Activated B cell treated with CpG ODN at 0.5 μM for 24 hours (primary cell): ENCODE data around the gene CRY1. TPM values are rescaled to one million over a fixed set of nuclear protein-coding genes. Genes with fewer than 3 reads are reported as not detected.

Experiments used
- ATAC-seq: fragments of 200-7000 bp; cut with Tn5 transposase; one replicate; pipeline ENCODE4 v1.10.0; 2021; ENCODE audit warnings: low read depth, mild to moderate bottlenecking, moderate library complexity
- CTCF ChIA-PET: fragments of 350-600 bp; sonication (Branson Sonifier 250); formaldehyde crosslinking; loops from one replicate; lab custom pipeline; 2021; ENCODE audit warnings: antibody characterized with exemption; lab: Charles Lee
- POLR2A ChIA-PET: fragments of 350-600 bp; sonication (Branson Sonifier 250); formaldehyde crosslinking; loops from one replicate; lab custom pipeline; 2021; ENCODE audit warnings: antibody characterized with exemption; lab: Charles Lee
- DNase-seq: peaks from one replicate; pipeline ENCODE4 v3.0.0; 2022
- H3K27ac Mint-ChIP-seq: one replicate; pipeline ENCODE4 v1.8.0; 2020; ENCODE audit warnings: mixed read lengths
- H3K27me3 Mint-ChIP-seq: one replicate; pipeline ENCODE4 v1.8.0; 2021; ENCODE audit warnings: mixed read lengths
- H3K36me3 Mint-ChIP-seq: one replicate; pipeline ENCODE4 v1.8.0; 2021; ENCODE audit warnings: low read depth, mixed read lengths
- H3K4me1 Mint-ChIP-seq: one replicate; pipeline ENCODE4 v1.8.0; 2021; ENCODE audit warnings: mixed read lengths
- H3K4me3 Mint-ChIP-seq: one replicate; pipeline ENCODE4 v1.8.0; 2020; ENCODE audit warnings: mild to moderate bottlenecking, mixed read lengths
- H3K9me3 Mint-ChIP-seq: one replicate; pipeline ENCODE4 v1.8.0; 2020; ENCODE audit warnings: mixed read lengths
- CTCF ChIP-seq: fragments of 200-600 bp; IDR thresholded peaks from one replicate; pipeline ENCODE4 v1.8.0; 2022; ENCODE audit warnings: antibody characterized with exemption, mild to moderate bottlenecking
- intact Hi-C: fragments of 100-400 bp; cut with micrococcal nuclease; formaldehyde crosslinking; loops from one replicate; pipeline ENCODE4 v1.15.1; 2024
- total RNA-seq: library from RNA; stranded (reverse); gene quantifications from 2 replicates; pipeline ENCODE4 v1.2.3, GENCODE V29; 2022

CRY1 gene
- total RNA-seq, 1 donor from 2014 or later = 7.1 TPM

- peaks cover 16% of the 10 kb centered on the region for H3K4me1 Mint-ChIP-seq
- POLR2A ChIA-PET = no interaction called here
- no peaks in the 10 kb centered on the region for H3K27me3 Mint-ChIP-seq
Measured at GRCh38 chr12:106975098-106975497, 118.3 kb downstream of the CRY1 start.

GRCh38 chr12:106974511-106974910 lies 118.8 kb downstream of the CRY1 start:
- Mint-ChIP-seq H3K27ac (no peak overlapping the region), H3K9me3 (no peaks in the 10 kb centered on the region), H3K36me3 (peaks cover 19% of the 10 kb centered on the region), H3K4me1 (peaks cover 16% of the 10 kb centered on the region), H3K27me3 (no peaks in the 10 kb centered on the region), H3K4me3 (no peak overlapping the region)
- ChIA-PET POLR2A (interaction anchor here (1.2 kb wide), 1 partner anchor 19 kb away, joined by 4 read pairs; the partner anchor contains the start of gene TMEM263), CTCF (no interaction called here)
- ATAC-seq (peak; percentile 47), DNase-seq (no peak)
- no peak for TF ChIP-seq CTCF
- intact Hi-C loops = no loop called here

More at GRCh38 chr12:106975098-106975497, 118.3 kb downstream of the CRY1 start:
- no peak for TF ChIP-seq CTCF
- Mint-ChIP-seq H3K9me3 (no peaks in the 10 kb centered on the region), H3K4me3 (no peak overlapping the region), H3K36me3 (peaks cover 15% of the 10 kb centered on the region), H3K27ac (no peak overlapping the region)
- intact Hi-C loops = no loop called here
- no peak for ATAC-seq
- no peak for DNase-seq
- CTCF ChIA-PET = no interaction called here

GRCh38 chr12:106973545-106973944 lies 119.8 kb downstream of the CRY1 start:
- no peaks in the 10 kb centered on the region for H3K27me3 Mint-ChIP-seq
- H3K4me3 Mint-ChIP-seq = no peak overlapping the region
- intact Hi-C loops = loop anchor here (2.0 kb wide), 1 partner anchor 17 kb away; no protein-coding TSS in a partner anchor
- no peaks in the 10 kb centered on the region for H3K9me3 Mint-ChIP-seq
- H3K36me3 Mint-ChIP-seq = peaks cover 22% of the 10 kb centered on the region
- no peak overlapping the region for H3K27ac Mint-ChIP-seq
- DNase-seq (no peak), ATAC-seq (no peak)
- TF ChIP-seq CTCF = no peak
- H3K4me1 Mint-ChIP-seq = peaks cover 16% of the 10 kb centered on the region
- POLR2A ChIA-PET = interaction anchor here (0.7 to 1.2 kb wide), 2 partner anchors 11 to 18 kb away, joined by 4 to 9 read pairs; partner anchors contain the start of gene TMEM263
- CTCF ChIA-PET = no interaction called here

GRCh38 chr12:106971065-106971464 lies 122.3 kb downstream of the CRY1 start:
- H3K9me3 Mint-ChIP-seq = no peaks in the 10 kb centered on the region
- peaks cover 35% of the 10 kb centered on the region for H3K36me3 Mint-ChIP-seq
- ATAC-seq = no peak
- CTCF ChIA-PET = no interaction called here
- no peaks in the 10 kb centered on the region for H3K27me3 Mint-ChIP-seq
- DNase-seq = no peak
- TF ChIP-seq CTCF = no peak
- POLR2A ChIA-PET = no interaction called here
- no peak overlapping the region for H3K4me3 Mint-ChIP-seq
- intact Hi-C loops = no loop called here
- no peak overlapping the region for H3K27ac Mint-ChIP-seq
- H3K4me1 Mint-ChIP-seq = peaks cover 16% of the 10 kb centered on the region

GRCh38 chr12:106964526-106964925 lies 128.8 kb downstream of the CRY1 start:
- DNase-seq (no peak), ATAC-seq (no peak)
- H3K27me3 Mint-ChIP-seq = no peaks in the 10 kb centered on the region
- H3K36me3 Mint-ChIP-seq = peaks cover 43% of the 10 kb centered on the region
- TF ChIP-seq CTCF = no peak
- no peak overlapping the region for H3K27ac Mint-ChIP-seq
- ChIA-PET CTCF (no interaction called here), POLR2A (no interaction called here)
- no peaks in the 10 kb centered on the region for H3K9me3 Mint-ChIP-seq
- H3K4me3 Mint-ChIP-seq = no peak overlapping the region
- intact Hi-C loops = no loop called here
- peaks cover 2% of the 10 kb centered on the region for H3K4me1 Mint-ChIP-seq
